H1 (cell line): Measurements from ENCODE around the gene ZBTB8B. TPM values are rescaled to one million over a fixed set of nuclear protein-coding genes. Genes with fewer than 3 reads are reported as not detected.

Experiments used
- CEBPB ChIP-seq: IDR thresholded peaks from 2 replicates; pipeline ENCODE4 v1.6.1; 2012; ENCODE audit warnings: low read depth, low read length
- KDM1A ChIP-seq: fragments of 200-600, 300-600 bp; sonication (generic); IDR thresholded peaks from 2 replicates; pipeline ENCODE4 v1.7.1; 2016; ENCODE audit warnings: mild to moderate bottlenecking, low read length, borderline replicate concordance
- KDM4A ChIP-seq: IDR thresholded peaks from one replicate; pipeline ENCODE4 v1.7.1; 2012; ENCODE audit warnings: low read depth, mild to moderate bottlenecking, moderate library complexity, low read length, inconsistent platforms; ENCODE audit not compliant: severe bottlenecking
- NANOG ChIP-seq: IDR thresholded peaks from 2 replicates; pipeline ENCODE4 v1.6.1; 2011; ENCODE audit warnings: low read length, low read depth, mild to moderate bottlenecking, inconsistent platforms; ENCODE audit not compliant: insufficient read depth, poor library complexity, severe bottlenecking
- RFX5 ChIP-seq: IDR thresholded peaks from 2 replicates; pipeline ENCODE4 v1.6.1; 2011; ENCODE audit warnings: low read depth, low read length, improper control_type of control experiment, borderline replicate concordance
- SIRT6 ChIP-seq: IDR thresholded peaks from one replicate; pipeline ENCODE4 v1.7.1; 2012; ENCODE audit warnings: low read length, inconsistent platforms
- YY1 ChIP-seq: IDR thresholded peaks from 2 replicates; pipeline ENCODE4 v1.6.1; 2011; ENCODE audit warnings: low read depth, mild to moderate bottlenecking, low read length
- polyA plus RNA-seq, 7 experiments: library from polyadenylated mRNA; depleted of rRNA in 3 of 7; stranded (reverse) in 5 of 7; unstranded in 2 of 7; fragments of >200 nt in 5 of 7; fragments of 200-250 nt in 2 of 7; gene quantifications; 1 replicate in 5 of 7; 2 replicates in 1 of 7; 4 replicates in 1 of 7; pipeline versions ENCODE4 v1.2.1 to v1.2.3, GENCODE V29; 2011 to 2013; ENCODE audit warnings: missing spikeins in 2 of 7, mixed read lengths in 2 of 7
- total RNA-seq: library from RNA; stranded (reverse); fragmentation: NEBNext Ultra II Directional; extraction: Animal tissue kit (Norgen Biotek cat#: 25700); gene quantifications from 2 replicates; pipeline ENCODE4 v1.2.1, GENCODE V29; 2021

ZBTB8B gene
- total and polyA plus RNA-seq, 2 of the 8 experiments (the other 6 are each of a cell fraction or from before 2014, with no cell fraction given): 1.3 to 3.7 TPM

GRCh38 chr1:32507021-32507420 lies 42.1 kb downstream of the ZBTB8B start (continued):
- no peak for TF ChIP-seq SIRT6
- no peak for TF ChIP-seq NANOG
- TF ChIP-seq KDM1A: no peak
- no peak for TF ChIP-seq CEBPB
- no peak for TF ChIP-seq KDM4A
- TF ChIP-seq RFX5: no peak
- no peak for TF ChIP-seq YY1
- TF ChIP-seq, all 59 proteins: peak for 0
